Posterior vena cava (tissue), 2 donors: Measurements from ENCODE around the gene YY1AP1. TPM values are rescaled to one million over a fixed set of nuclear protein-coding genes. Genes with fewer than 3 reads are reported as not detected.
A peak's percentile ranks its signal among the peaks of the same experiment; 100 is the strongest.
"Not testable (repeated sequence)": the region's sequence is repeated elsewhere in the genome, so short reads cannot be mapped to it uniquely, and the experiment has no call there.

Experiments
- DNase-seq: peaks from one replicate; pipeline ENCODE4 v3.0.0-alpha.2; 2020; ENCODE audit warnings: low spot score
- intact Hi-C, 2 donors: fragments of 100-400 bp; cut with DNase I; formaldehyde crosslinking; loops; one replicate each; pipeline versions ENCODE4 v1.14.1 to v1.14.2; 2022 to 2023
- long read RNA-seq, 2 donors: library from polyadenylated mRNA; unstranded; transcript quantifications; one replicate each; pipeline ENCODE4 v2.0.0, GENCODE V29; 2020 to 2021
- total RNA-seq, 2 donors: library from RNA; stranded (reverse); fragmentation: NEBNext Ultra II Directional; extraction: Animal tissue kit (Norgen Biotek cat#: 25700); gene quantifications; one replicate each; pipeline ENCODE4 v1.2.1, GENCODE V29; 2021
- donor health status: DM: yes; HTN: yes; CAD: no.
- donor health status: DM: yes; HTN: yes; CAD: no.

The YY1AP1 gene, protein sequence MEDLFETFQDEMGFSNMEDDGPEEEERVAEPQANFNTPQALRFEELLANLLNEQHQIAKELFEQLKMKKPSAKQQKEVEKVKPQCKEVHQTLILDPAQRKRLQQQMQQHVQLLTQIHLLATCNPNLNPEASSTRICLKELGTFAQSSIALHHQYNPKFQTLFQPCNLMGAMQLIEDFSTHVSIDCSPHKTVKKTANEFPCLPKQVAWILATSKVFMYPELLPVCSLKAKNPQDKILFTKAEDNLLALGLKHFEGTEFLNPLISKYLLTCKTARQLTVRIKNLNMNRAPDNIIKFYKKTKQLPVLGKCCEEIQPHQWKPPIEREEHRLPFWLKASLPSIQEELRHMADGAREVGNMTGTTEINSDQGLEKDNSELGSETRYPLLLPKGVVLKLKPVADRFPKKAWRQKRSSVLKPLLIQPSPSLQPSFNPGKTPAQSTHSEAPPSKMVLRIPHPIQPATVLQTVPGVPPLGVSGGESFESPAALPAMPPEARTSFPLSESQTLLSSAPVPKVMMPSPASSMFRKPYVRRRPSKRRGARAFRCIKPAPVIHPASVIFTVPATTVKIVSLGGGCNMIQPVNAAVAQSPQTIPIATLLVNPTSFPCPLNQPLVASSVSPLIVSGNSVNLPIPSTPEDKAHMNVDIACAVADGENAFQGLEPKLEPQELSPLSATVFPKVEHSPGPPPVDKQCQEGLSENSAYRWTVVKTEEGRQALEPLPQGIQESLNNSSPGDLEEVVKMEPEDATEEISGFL
- total RNA-seq, result 10 to 100 TPM; 62.4 to 73.7 TPM
- long read RNA-seq, donor 1, partial matches to known transcripts, result 1 of 13 reads
- long read RNA-seq, donor 1, other reads (novel, unspliced or antisense), result 6 of 13 reads
- long read RNA-seq, donor 2, partial matches to known transcripts, result 9 of 24 reads
- long read RNA-seq, donor 2, other reads (novel, unspliced or antisense), result 10 of 24 reads

- intact Hi-C loops, result no loop called here
- DNase-seq, result peak; percentile 98
Measured at GRCh38 chr1:155688324-155689080, at the start of gene YY1AP1. YY1AP1 (minus strand) TSS chr1:155688774; CDS start chr1:155680436, 8,338 bp downstream.

DNA sequence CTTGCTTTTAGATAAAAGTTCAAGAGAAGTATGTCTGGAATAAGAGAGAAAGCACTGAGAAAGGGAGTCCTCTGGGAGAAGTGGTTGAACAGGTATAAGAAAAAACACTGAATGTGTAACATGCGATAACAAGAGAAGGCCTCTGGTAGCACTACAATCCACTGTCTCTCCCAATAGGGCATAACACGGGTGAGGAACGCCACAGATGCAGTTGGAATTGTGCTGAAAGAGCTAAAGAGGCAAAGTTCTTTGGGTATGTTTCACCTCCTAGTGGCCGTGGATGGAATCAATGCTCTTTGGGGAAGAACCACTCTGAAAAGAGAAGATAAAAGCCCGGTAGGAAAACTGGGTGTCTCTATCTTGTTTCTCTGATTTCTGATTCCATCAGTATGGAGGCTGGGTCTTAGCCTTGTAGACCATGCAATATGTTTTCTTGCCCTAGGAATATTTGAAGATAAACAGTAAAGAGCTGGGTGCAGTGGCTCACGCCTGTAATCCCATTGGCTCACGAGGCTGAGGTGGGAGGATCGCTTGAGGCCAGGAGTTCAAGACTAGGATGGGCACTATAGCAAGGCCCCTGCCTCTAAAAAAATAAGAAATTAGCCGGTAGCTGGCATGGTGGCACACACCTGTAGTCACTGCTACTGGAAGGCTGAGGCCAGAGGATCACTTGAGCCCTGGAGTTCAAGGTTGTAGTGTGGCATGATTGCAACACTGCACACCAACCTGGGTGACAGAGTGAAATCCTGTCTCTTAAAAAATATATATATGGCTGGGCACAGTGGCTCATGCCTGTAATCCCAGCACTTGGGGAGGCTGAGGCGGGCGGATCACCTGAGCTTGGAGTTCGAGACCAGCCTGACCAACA lies 40.7 kb upstream of the YY1AP1 start:
- no peak for DNase-seq
- intact Hi-C loops, result no loop called here

- intact Hi-C loops, result no loop called here
- DNase-seq, result no peak
Measured at GRCh38 chr1:155725142-155725541, 36.6 kb upstream of the YY1AP1 start.

GRCh38 chr1:155719703-155720102 lies 31.1 kb upstream of the YY1AP1 start:
- intact Hi-C loops, result no loop called here
- no peak for DNase-seq

DNA sequence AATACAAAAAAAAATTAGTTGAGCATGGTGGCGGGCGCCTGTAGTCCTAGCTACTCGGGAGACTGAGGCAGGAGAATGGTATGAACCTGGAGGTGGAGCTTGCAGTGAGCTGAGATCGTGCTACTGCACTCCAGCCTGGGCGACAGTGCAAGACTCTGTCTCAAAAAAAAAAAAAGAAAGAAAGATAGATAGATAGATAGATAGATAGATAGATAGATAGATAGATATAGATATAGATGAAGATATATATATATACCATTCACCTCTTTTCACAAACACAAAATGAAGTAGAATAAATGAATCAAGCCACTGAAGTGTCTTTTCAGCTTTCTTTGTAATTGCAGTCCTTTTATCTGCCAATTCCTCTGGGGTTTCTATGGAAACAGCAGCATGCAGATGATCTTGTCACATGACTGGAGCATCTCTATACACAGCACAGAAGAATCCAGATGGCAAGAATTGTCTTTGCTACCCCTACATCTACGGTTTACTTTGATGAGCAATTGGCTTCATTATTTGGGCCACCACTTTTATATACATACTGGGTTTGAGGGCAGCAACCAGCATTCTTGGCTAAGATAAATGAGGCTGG lies 30.0 kb upstream of the YY1AP1 start:
- intact Hi-C loops, DNase-seq: not testable (repeated sequence)

- intact Hi-C loops, result no loop called here
- DNase-seq, result no peak
Measured at GRCh38 chr1:155717041-155717440, 28.5 kb upstream of the YY1AP1 start.

DNA sequence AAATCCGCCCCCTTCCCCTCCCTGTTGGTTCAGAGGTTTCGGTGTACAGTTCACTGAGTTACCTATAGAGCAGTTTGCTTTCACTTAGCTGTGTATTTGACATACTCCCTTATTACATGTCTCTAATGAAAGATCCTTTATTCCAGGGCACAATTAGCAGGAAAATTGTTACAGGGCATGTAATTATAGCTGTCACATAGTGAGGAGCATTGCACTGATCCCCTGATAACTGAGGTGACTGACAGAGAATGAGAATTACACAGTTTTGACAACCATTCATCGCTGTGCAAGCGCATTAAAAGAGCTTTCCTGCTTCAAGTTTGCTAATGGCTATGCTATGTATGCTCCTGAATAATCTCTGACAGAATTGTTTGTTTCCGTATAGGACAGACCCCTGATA lies 27.2 kb upstream of the YY1AP1 start:
- intact Hi-C loops, result no loop called here
- DNase-seq, result no peak

- intact Hi-C loops, DNase-seq: not testable (repeated sequence)
Measured at GRCh38 chr1:155715056-155715455, 26.5 kb upstream of the YY1AP1 start.

DNA sequence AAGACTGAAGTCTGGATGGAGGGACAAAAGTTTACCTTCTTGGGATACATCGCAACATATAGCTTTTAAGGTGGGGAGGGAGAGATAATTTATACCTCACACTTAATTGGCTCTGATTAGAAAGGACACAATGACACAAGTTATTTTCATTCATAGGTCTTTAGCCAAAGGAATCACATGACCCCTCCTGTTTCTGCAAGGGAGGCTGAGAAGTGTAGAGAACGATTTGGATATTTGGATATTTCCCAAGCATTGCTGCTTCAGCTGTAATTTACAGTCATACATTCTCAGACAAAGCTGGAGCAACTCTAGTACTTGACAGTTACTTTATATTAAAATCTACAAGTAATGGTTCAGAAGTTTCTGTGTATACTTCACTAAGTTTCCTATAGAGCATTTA lies 24.5 kb upstream of the YY1AP1 start:
- intact Hi-C loops, result no loop called here
- no peak for DNase-seq

GRCh38 chr1:155712636-155713035 lies 24.1 kb upstream of the YY1AP1 start:
- intact Hi-C loops, DNase-seq: not testable (repeated sequence)

- intact Hi-C loops, DNase-seq: not testable (repeated sequence)
Measured at GRCh38 chr1:155711457-155711856, 22.9 kb upstream of the YY1AP1 start.

DNA sequence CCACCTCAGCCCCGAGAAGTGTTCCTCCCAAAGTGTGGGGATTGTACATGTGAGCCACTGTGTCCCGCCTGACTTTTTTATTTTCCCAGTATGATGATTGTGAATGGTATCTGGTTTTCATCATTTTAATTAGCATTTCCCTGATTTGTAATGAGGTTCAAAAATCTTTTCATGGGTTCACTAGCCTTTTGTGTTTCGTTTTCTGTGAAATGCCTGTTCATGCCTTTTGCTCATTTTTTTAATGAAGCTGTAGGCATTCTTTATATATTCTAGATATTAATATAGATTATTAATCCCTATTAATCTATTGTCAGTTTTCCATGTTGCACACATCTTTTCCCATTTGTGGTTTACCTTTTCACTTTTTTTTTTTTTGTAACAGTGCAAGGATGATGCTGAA lies 20.8 kb upstream of the YY1AP1 start:
- no peak for DNase-seq
- intact Hi-C loops, result no loop called here

GRCh38 chr1:155706139-155706538 lies 17.6 kb upstream of the YY1AP1 start:
- intact Hi-C loops, result no loop called here
- no peak for DNase-seq

GRCh38 chr1:155704414-155704813 lies 15.8 kb upstream of the YY1AP1 start:
- DNase-seq, intact Hi-C loops: not testable (repeated sequence)

GRCh38 chr1:155703216-155703615 lies 14.6 kb upstream of the YY1AP1 start:
- no peak for DNase-seq
- intact Hi-C loops, result no loop called here

DNA sequence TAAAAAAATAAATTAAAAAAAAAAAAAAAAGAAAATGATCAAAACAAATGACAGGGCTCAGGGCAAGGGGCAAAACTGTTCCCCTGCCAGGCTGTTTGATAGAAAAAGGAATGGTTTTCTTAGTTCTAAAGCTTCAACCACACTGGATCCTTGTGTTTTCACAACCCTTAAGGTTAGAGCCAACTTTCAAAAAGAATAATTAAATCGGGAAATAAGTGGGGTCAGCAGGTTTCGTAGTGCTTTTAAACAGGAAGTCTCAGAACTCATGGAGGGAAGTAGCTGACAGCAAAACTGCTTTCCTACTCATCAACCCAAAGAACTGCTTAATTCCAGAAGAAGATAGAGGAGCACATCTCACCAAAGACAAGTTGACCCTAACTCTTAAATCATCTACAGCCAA lies 13.1 kb upstream of the YY1AP1 start:
- intact Hi-C loops, DNase-seq: not testable (repeated sequence)

DNA sequence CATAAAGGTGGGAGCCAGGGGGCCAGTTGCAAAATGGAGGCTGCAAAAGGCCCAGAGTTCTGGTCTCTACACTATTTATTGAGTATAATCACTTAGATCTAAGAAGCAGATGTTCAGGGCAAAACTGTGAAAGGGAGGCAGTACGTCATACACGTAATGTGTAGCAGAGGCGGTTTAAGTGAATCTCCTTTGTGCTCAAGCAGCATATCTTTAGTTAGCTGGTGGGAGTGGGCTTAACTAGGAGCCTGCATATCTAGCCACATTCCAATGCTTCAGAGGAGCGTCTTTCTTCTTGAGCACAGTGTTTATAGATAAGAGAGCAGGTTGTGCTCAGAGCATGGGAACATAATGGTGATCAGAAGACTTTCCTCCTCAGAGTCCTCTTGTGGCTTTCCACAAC lies 10.5 kb upstream of the YY1AP1 start:
- intact Hi-C loops, DNase-seq: not testable (repeated sequence)

- DNase-seq, result no peak
- intact Hi-C loops, result no loop called here
Measured at GRCh38 chr1:155698382-155699038, 9.9 kb upstream of the YY1AP1 start.
